Endodermal cell (in vitro differentiated cells): Measurements from ENCODE around the gene RXFP1. TPM values are rescaled to one million over a fixed set of nuclear protein-coding genes. Genes with fewer than 3 reads are reported as not detected.

Experiments used
- DNase-seq: peaks from one replicate; pipeline ENCODE4 v3.0.0-alpha.2; 2017
- H3K27ac ChIP-seq: 2 replicates; pipeline ENCODE4 v1.5.1; 2013; ENCODE audit warnings: mild to moderate bottlenecking, low read depth, low read length, moderate library complexity
- H3K27me3 ChIP-seq: 2 replicates; pipeline ENCODE4 v1.6.1; 2013; ENCODE audit warnings: mild to moderate bottlenecking, low read length, moderate library complexity; ENCODE audit not compliant: insufficient read depth, control insufficient read depth, poor library complexity, severe bottlenecking
- H3K36me3 ChIP-seq: 2 replicates; pipeline ENCODE4 v1.7.0; 2013; ENCODE audit warnings: mild to moderate bottlenecking, low read length, moderate library complexity; ENCODE audit not compliant: control insufficient read depth, insufficient read depth
- H3K4me1 ChIP-seq: one replicate; pipeline ENCODE4 v1.7.0; 2013; ENCODE audit warnings: low read length; ENCODE audit not compliant: control insufficient read depth, insufficient read depth
- H3K4me3 ChIP-seq: 2 replicates; pipeline ENCODE4 v1.5.1; 2013; ENCODE audit warnings: mild to moderate bottlenecking, low read length, moderate library complexity
- H3K9ac ChIP-seq: 2 replicates; pipeline ENCODE4 v1.6.1; 2013; ENCODE audit warnings: mild to moderate bottlenecking, low read length, moderate library complexity; ENCODE audit not compliant: poor library complexity, severe bottlenecking; ENCODE audit errors: extremely low read depth
- H3K9me3 ChIP-seq: 2 replicates; pipeline ENCODE4 v1.6.1; 2013; ENCODE audit warnings: mild to moderate bottlenecking, low read length, moderate library complexity; ENCODE audit not compliant: control insufficient read depth
- H3K27ac Mint-ChIP-seq: 2 replicates; pipeline ENCODE4 v1.8.0; 2020; ENCODE audit warnings: mixed read lengths
- H3K27me3 Mint-ChIP-seq: 2 replicates; pipeline ENCODE4 v1.8.0; 2021; ENCODE audit warnings: mild to moderate bottlenecking, mixed read lengths; ENCODE audit not compliant: insufficient read depth
- H3K36me3 Mint-ChIP-seq: 2 replicates; pipeline ENCODE4 v1.8.0; 2020; ENCODE audit warnings: low read depth, mixed read lengths
- H3K4me1 Mint-ChIP-seq: 2 replicates; pipeline ENCODE4 v1.8.0; 2020; ENCODE audit warnings: mixed read lengths
- H3K4me3 Mint-ChIP-seq: 2 replicates; pipeline ENCODE4 v1.8.0; 2020; ENCODE audit warnings: mild to moderate bottlenecking, moderate library complexity, mixed read lengths
- H3K9me3 Mint-ChIP-seq: 2 replicates; pipeline ENCODE4 v1.8.0; 2020; ENCODE audit warnings: mild to moderate bottlenecking, mixed read lengths
- WGBS, 2 experiments: methylation state at CpG; one replicate each; pipeline versions ENCODE4 v1.1.5 to v1.1.7; 2013; ENCODE audit warnings: missing lambda C conversion rate in 2 of 2, mixed read lengths in 1 of 2; ENCODE audit not compliant: insufficient coverage in 1 of 2, insufficient read length in 1 of 2; 5-methylcytosine and 5-hydroxymethylcytosine counted together
- total RNA-seq, 2 donors: library from RNA; stranded (reverse); fragmentation: NEBNext Ultra II Directional in 1 of 2; extraction: Animal tissue kit (Norgen Biotek cat#: 25700) in 1 of 2; gene quantifications; 2 replicates in 1 of 2; 3 replicates in 1 of 2; pipeline ENCODE4 v1.2.1, GENCODE V29; 2021
- TF ChIP-seq, protein P1 (sequence below): fragments of 200-600 bp; sonication (generic); conservative IDR thresholded peaks from 2 replicates; pipeline ENCODE4 v1.5.0; 2021; ENCODE audit warnings: antibody characterized with exemption, mild to moderate bottlenecking

The RXFP1 gene
- total RNA-seq, 2 donors from 2014 or later: not detected

GRCh38 chr4:158490629-158491028, 31.1 kb upstream of the RXFP1 start:
- Mint-ChIP-seq H3K9me3 (peaks cover 8% of the 10 kb centered on the region), H3K4me1 (no peaks in the 10 kb centered on the region), H3K4me3 (no peak overlapping the region), H3K36me3 (no peaks in the 10 kb centered on the region), H3K27ac (no peak overlapping the region), H3K27me3 (no peaks in the 10 kb centered on the region)
- TF ChIP-seq, protein P1, sequence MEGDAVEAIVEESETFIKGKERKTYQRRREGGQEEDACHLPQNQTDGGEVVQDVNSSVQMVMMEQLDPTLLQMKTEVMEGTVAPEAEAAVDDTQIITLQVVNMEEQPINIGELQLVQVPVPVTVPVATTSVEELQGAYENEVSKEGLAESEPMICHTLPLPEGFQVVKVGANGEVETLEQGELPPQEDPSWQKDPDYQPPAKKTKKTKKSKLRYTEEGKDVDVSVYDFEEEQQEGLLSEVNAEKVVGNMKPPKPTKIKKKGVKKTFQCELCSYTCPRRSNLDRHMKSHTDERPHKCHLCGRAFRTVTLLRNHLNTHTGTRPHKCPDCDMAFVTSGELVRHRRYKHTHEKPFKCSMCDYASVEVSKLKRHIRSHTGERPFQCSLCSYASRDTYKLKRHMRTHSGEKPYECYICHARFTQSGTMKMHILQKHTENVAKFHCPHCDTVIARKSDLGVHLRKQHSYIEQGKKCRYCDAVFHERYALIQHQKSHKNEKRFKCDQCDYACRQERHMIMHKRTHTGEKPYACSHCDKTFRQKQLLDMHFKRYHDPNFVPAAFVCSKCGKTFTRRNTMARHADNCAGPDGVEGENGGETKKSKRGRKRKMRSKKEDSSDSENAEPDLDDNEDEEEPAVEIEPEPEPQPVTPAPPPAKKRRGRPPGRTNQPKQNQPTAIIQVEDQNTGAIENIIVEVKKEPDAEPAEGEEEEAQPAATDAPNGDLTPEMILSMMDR: no peak
- no peaks in the 10 kb centered on the region for H3K36me3 ChIP-seq
- no peak overlapping the region for H3K27ac ChIP-seq
- H3K27me3 ChIP-seq: no peaks in the 10 kb centered on the region
- H3K4me3 ChIP-seq: no peak overlapping the region
- H3K4me1 ChIP-seq: no peaks in the 10 kb centered on the region
- no peaks in the 10 kb centered on the region for H3K9me3 ChIP-seq
- no peak for DNase-seq
- no peak overlapping the region for H3K9ac ChIP-seq

GRCh38 chr4:158492391-158492790, 29.3 kb upstream of the RXFP1 start:
- H3K27ac Mint-ChIP-seq: no peak overlapping the region
- Histone ChIP-seq H3K9me3 (no peaks in the 10 kb centered on the region), H3K36me3 (no peaks in the 10 kb centered on the region), H3K9ac (no peak overlapping the region), H3K4me1 (no peaks in the 10 kb centered on the region), H3K27me3 (no peaks in the 10 kb centered on the region), H3K27ac (no peak overlapping the region), H3K4me3 (no peak overlapping the region)
- TF ChIP-seq, protein P1: no peak
- no peak overlapping the region for H3K4me3 Mint-ChIP-seq
- no peaks in the 10 kb centered on the region for H3K27me3 Mint-ChIP-seq
- no peaks in the 10 kb centered on the region for H3K4me1 Mint-ChIP-seq
- H3K36me3 Mint-ChIP-seq: no peaks in the 10 kb centered on the region
- DNase-seq: no peak
- peaks cover 8% of the 10 kb centered on the region for H3K9me3 Mint-ChIP-seq

GRCh38 chr4:158496030-158496741, 25.5 kb upstream of the RXFP1 start:
- no peak overlapping the region for H3K9ac ChIP-seq
- H3K27ac ChIP-seq: no peak overlapping the region
- Mint-ChIP-seq H3K4me3 (no peak overlapping the region), H3K9me3 (no peaks in the 10 kb centered on the region), H3K36me3 (no peaks in the 10 kb centered on the region), H3K27me3 (no peaks in the 10 kb centered on the region), H3K27ac (no peak overlapping the region), H3K4me1 (no peaks in the 10 kb centered on the region)
- H3K9me3 ChIP-seq: no peaks in the 10 kb centered on the region
- H3K36me3 ChIP-seq: no peaks in the 10 kb centered on the region
- 11 to 37% methylated on average over 2 to 4 of the region's 5 CpGs for WGBS, 2 experiments
- no peak overlapping the region for H3K4me3 ChIP-seq
- DNase-seq: peak; percentile 91
- no peaks in the 10 kb centered on the region for H3K27me3 ChIP-seq
- no peaks in the 10 kb centered on the region for H3K4me1 ChIP-seq
- TF ChIP-seq, protein P1: peak; percentile 93
